ENCODE data around the gene ATN1. TPM values are rescaled to one million over a fixed set of nuclear protein-coding genes. Genes with fewer than 3 reads are reported as not detected.

ATN1 gene
- total RNA-seq, 2 experiments from 2014 or later: 33.9 to 34.6 TPM

DNA sequence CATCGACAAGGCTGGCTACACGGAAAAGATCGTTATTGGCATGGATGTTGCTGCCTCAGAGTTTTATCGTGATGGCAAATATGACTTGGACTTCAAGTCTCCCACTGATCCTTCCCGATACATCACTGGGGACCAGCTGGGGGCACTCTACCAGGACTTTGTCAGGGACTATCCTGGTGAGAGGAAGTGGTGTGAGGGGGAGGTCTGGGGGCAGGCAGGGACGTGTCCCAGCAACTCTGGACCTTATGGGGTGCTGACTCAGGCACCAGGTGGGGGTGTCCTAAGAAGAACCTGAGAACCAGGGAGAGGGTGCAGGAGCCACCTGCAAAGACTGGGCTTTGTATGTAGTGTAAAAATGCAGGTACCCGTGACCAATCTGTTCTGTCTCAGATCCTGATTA is 8.2 kb upstream of the ATN1 start:
- Mint-ChIP-seq H3K9me3 (no peaks in the 10 kb centered on the region), H3K27me3 (no peaks in the 10 kb centered on the region), H3K27ac (peak overlapping the region; percentile 22), H3K36me3 (ENCODE audit: low read depth) (peaks cover 72% of the 10 kb centered on the region), H3K4me1 (peaks cover 59% of the 10 kb centered on the region), H3K4me3 (no peak overlapping the region)
- DNase-seq: no peak
- POLR2A ChIA-PET: interaction anchor here (0.6 to 1.8 kb wide), 4 partner anchors 11 to 47 kb away, joined by 3 to 4 read pairs (median 4); partner anchors contain the start of genes C12orf57, RNU7-1 and SPSB2
- CTCF ChIA-PET: interaction anchor here (0.8 kb wide), 1 partner anchor 29 kb away, joined by 3 read pairs; no protein-coding TSS in a partner anchor

DNA sequence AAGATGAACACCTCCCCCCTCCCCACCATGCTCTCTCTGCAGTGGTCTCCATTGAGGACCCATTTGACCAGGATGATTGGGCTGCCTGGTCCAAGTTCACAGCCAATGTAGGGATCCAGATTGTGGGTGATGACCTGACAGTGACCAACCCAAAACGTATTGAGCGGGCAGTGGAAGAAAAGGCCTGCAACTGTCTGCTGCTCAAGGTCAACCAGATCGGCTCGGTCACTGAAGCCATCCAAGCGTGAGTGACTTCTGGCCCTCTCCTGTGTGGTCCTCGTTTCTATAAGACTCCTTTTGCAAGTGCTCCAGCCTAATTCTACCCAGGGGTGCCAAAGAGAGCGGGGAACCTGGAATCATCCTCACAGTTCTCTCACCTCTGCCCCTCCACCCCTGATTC is 6.2 kb upstream of the ATN1 start:
- POLR2A ChIA-PET: interaction anchor here (0.9 to 1.7 kb wide), 6 partner anchors 9 to 49 kb away, joined by 3 to 4 read pairs (median 4); partner anchors contain the start of genes C12orf57, PHB2 and RNU7-1
- CTCF ChIA-PET: interaction anchor here (1.2 to 2.1 kb wide), 3 partner anchors 16 to 52 kb away, joined by 3 to 5 read pairs (median 4); partner anchors contain the start of gene SPSB2
- peaks cover 55% of the 10 kb centered on the region for H3K4me1 Mint-ChIP-seq
- H3K27me3 Mint-ChIP-seq: no peaks in the 10 kb centered on the region
- peaks cover 56% of the 10 kb centered on the region for H3K36me3 Mint-ChIP-seq (ENCODE audit: low read depth)
- no peak overlapping the region for H3K4me3 Mint-ChIP-seq
- no peaks in the 10 kb centered on the region for H3K9me3 Mint-ChIP-seq
- DNase-seq: no peak
- peak overlapping the region; percentile 34 for H3K27ac Mint-ChIP-seq

DNA sequence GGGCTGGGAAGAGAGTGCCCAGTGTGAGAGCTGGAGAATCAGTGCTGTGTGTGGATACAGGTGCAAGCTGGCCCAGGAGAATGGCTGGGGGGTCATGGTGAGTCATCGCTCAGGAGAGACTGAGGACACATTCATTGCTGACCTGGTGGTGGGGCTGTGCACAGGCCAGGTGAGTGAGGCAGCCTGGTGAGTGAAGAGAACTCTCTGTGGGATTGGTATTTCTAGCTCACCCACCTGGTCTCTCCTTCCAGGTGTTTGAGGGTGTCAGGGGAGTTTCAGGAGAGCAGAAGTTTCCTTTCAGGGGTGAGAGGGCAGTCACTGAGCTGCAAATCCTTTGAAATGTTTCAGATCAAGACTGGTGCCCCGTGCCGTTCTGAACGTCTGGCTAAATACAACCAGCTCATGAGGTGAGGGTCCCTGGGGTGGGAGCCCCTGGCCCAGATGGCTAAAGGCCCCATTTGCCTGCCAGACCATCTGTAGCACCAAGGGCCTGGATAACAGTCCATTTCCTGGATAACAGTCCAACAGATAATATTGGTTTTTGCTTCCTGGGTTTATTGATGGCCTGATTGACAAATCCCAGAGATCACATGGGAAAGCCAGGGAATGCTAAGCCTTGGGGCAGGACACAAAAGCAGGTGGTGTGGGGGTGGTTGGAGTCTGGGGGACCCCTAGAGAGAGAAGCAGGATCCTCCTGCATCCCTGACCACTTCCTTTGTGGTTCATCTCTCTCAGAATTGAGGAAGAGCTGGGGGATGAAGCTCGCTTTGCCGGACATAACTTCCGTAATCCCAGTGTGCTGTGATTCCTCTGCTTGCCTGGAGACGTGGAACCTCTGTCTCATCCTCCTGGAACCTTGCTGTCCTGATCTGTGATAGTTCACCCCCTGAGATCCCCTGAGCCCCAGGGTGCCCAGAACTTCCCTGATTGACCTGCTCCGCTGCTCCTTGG is 5.5 kb upstream of the ATN1 start:
- Mint-ChIP-seq H3K9me3 (no peaks in the 10 kb centered on the region), H3K4me3 (no peak overlapping the region), H3K27me3 (no peaks in the 10 kb centered on the region), H3K36me3 (ENCODE audit: low read depth) (peaks cover 48% of the 10 kb centered on the region), H3K4me1 (peaks cover 57% of the 10 kb centered on the region), H3K27ac (peak overlapping the region; percentile 34)
- ChIA-PET POLR2A (interaction anchor here (0.7 to 19.4 kb wide), 6 partner anchors 10 to 48 kb away, joined by 3 to 295 read pairs (median 4); partner anchors contain the start of genes C12orf57, PHB2, PTPN6 and RNU7-1), CTCF (interaction anchor here (1.2 to 4.7 kb wide), 3 partner anchors 8 to 53 kb away, joined by 3 to 20 read pairs (median 5); partner anchors contain the start of genes ENO2 and SPSB2)
- no peak for DNase-seq

DNA sequence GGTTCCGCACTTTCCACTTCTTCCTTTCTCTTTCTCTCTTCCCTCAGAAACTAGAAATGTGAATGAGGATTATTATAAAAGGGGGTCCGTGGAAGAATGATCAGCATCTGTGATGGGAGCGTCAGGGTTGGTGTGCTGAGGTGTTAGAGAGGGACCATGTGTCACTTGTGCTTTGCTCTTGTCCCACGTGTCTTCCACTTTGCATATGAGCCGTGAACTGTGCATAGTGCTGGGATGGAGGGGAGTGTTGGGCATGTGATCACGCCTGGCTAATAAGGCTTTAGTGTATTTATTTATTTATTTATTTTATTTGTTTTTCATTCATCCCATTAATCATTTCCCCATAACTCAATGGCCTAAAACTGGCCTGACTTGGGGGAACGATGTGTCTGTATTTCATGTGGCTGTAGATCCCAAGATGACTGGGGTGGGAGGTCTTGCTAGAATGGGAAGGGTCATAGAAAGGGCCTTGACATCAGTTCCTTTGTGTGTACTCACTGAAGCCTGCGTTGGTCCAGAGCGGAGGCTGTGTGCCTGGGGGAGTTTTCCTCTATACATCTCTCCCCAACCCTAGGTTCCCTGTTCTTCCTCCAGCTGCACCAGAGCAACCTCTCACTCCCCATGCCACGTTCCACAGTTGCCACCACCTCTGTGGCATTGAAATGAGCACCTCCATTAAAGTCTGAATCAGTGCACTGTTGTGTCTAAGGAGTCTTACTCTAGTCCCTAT is 4.6 kb upstream of the ATN1 start:
- Mint-ChIP-seq H3K36me3 (ENCODE audit: low read depth) (peaks cover 42% of the 10 kb centered on the region), H3K4me1 (peaks cover 53% of the 10 kb centered on the region), H3K9me3 (no peaks in the 10 kb centered on the region), H3K27me3 (no peaks in the 10 kb centered on the region), H3K27ac (peak overlapping the region; percentile 9), H3K4me3 (no peak overlapping the region)
- CTCF ChIA-PET: interaction anchor here (1.1 to 4.7 kb wide), 12 partner anchors 9 to 53 kb away, joined by 4 to 28 read pairs (median 14); partner anchors contain the start of genes C12orf57, ENO2, LRRC23 and PTPN6
- POLR2A ChIA-PET: interaction anchor here (0.8 to 19.4 kb wide), 9 partner anchors 9 to 185 kb away, joined by 3 to 295 read pairs (median 3); partner anchors contain the start of genes C12orf57, LPCAT3, PTPN6 and RNU7-1
- no peak for DNase-seq

DNA sequence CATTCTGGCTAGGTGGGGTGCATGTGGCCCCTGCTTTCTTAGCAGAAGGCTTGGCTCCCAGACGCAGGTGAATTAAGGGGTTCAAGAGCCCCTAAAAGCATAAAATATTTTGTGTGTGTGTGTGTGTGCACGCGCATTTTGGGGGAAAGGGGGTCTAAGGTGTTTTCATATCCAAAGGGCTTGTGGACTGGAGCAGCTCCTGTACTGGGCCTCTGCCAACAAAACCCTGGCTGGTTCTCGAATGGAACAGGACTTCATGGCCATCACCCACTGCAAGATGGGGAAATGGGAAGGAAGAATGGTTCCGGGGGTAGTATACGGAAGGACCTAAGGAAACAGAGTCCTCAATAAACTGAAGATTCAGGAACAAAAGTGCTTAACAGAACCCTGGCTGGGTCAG is 3.9 kb upstream of the ATN1 start:
- ChIA-PET POLR2A (interaction anchor here (0.8 to 19.4 kb wide), 10 partner anchors 12 to 184 kb away, joined by 3 to 295 read pairs (median 3); partner anchors contain the start of genes C12orf57, LPCAT3, PTPN6 and RNU7-1), CTCF (interaction anchor here (0.6 to 4.7 kb wide), 15 partner anchors 9 to 184 kb away, joined by 3 to 28 read pairs (median 12); partner anchors contain the start of genes C12orf57, ENO2, LRRC23 and PTPN6)
- no peak for DNase-seq
- H3K4me1 Mint-ChIP-seq: peaks cover 57% of the 10 kb centered on the region
- H3K27ac Mint-ChIP-seq: peak overlapping the region; percentile 45
- H3K36me3 Mint-ChIP-seq (ENCODE audit: low read depth): peaks cover 45% of the 10 kb centered on the region
- H3K27me3 Mint-ChIP-seq: no peaks in the 10 kb centered on the region
- no peak overlapping the region for H3K4me3 Mint-ChIP-seq
- no peaks in the 10 kb centered on the region for H3K9me3 Mint-ChIP-seq

DNA sequence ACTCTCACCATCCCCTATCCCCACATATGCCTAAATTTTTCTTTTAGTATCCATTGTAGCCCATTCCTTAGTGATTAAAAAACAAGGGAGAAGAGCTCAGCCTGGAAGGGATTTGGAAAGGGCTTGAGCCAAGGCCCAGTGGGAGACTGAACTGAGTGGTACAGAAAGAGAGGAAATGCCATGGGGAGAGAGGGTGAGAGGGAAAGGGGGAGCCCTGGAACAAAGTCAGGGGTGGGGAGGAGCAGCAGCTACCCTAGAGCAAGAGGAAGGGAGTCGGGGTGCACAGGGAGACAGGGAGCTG is 2.6 kb upstream of the ATN1 start:
- peaks cover 32% of the 10 kb centered on the region for H3K36me3 Mint-ChIP-seq (ENCODE audit: low read depth)
- CTCF ChIA-PET: interaction anchor here (0.5 to 4.7 kb wide), 21 partner anchors 9 to 244 kb away, joined by 3 to 28 read pairs (median 10); partner anchors contain the start of genes C12orf57, C1RL, ENO2 and LPCAT3
- H3K9me3 Mint-ChIP-seq: no peaks in the 10 kb centered on the region
- DNase-seq: no peak
- peak overlapping the region; percentile 5 for H3K4me3 Mint-ChIP-seq
- POLR2A ChIA-PET: interaction anchor here (0.6 to 19.4 kb wide), 12 partner anchors 9 to 187 kb away, joined by 3 to 295 read pairs (median 7); partner anchors contain the start of genes C12orf57, PTPN6, RNU7-1 and SPSB2
- H3K4me1 Mint-ChIP-seq: peaks cover 58% of the 10 kb centered on the region
- no peaks in the 10 kb centered on the region for H3K27me3 Mint-ChIP-seq
- H3K27ac Mint-ChIP-seq: peak overlapping the region; percentile 31

DNA sequence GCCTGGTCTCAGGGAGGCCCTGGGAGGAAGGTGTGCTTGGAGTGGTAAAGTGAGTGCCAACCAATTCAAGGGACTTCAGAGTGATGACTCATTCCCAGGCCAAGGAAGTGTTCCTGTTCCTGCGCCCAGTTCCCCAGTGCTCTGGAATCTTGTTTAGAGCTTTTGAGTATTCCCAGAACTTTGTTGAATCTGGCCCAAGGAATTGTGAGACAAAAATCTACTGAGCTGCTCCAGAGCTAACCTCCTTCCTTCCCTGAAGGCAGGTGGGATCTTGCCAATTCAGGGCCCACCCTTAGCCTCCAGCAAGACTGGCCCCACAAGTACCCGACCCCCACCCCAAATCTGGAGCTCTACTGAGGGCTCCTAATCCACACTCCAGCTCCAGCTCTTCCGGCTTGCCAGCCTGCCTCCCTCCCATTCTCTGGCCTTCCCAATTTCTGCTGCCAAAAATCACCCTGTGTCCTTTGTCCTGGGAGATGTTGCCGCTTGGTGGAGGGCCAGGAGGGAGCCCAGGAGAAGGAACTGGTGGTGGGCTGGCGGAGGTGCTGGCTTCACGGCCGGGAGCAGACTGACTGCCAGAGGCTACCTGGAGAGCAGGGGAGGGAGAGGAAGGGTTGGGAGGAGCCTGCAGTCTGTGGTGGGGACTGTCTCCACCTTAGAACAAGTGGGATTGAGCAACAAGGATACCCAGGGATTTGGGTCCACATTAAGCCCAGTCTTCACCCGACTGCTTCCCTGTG is 2.0 kb upstream of the ATN1 start:
- H3K27me3 Mint-ChIP-seq: no peaks in the 10 kb centered on the region
- DNase-seq: no peak
- ChIA-PET CTCF (interaction anchor here (1.0 to 4.7 kb wide), 21 partner anchors 9 to 219 kb away, joined by 3 to 28 read pairs (median 10); partner anchors contain the start of genes C12orf57, C1RL, ENO2 and LPCAT3), POLR2A (interaction anchor here (0.6 to 19.4 kb wide), 14 partner anchors 9 to 433 kb away, joined by 3 to 295 read pairs (median 6); partner anchors contain the start of genes C12orf57, MRPL51, PTPN6 and RNU7-1)
- no peaks in the 10 kb centered on the region for H3K9me3 Mint-ChIP-seq
- peak overlapping the region; percentile 31 for H3K27ac Mint-ChIP-seq
- H3K4me1 Mint-ChIP-seq: peaks cover 60% of the 10 kb centered on the region
- H3K36me3 Mint-ChIP-seq (ENCODE audit: low read depth): peaks cover 32% of the 10 kb centered on the region
- H3K4me3 Mint-ChIP-seq: peak overlapping the region; percentile 50

DNA sequence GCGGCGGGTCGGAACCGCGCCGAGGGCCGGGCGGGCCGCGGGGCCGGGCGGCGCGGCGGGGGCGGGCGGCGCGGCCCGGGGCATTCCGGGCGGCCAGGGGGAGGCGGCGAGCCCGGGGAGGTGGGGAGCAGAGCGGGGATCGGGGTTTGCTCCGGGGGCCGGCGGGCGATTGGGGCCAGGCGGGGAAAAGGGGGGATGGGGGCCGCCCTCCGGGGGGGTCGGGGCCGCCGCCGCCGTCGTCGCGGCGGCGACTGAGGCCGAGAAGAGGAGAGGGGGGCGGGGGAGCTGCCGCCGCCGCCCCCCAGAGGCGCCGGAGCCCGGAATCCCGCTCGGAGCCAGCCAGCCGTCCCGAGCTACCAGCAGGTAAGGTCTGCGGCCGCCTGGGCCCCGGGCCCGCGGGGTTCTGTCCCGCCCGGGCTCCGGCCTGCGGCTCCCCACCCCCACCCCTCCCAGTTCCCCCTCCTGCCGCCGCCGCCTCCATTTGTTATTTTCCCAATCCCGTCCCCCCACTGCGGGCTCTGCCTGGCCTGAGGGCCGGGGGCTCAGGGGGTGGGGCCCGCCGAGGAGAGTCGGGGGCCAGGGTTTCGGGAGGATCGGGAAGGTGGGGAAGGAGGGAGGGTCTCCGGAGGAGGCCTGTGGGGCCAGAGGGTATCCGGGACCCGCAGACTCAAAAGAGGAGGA is 403 bp downstream of the ATN1 start:
- Mint-ChIP-seq H3K4me3 (peak overlapping the region; percentile 78), H3K27me3 (no peaks in the 10 kb centered on the region), H3K4me1 (peaks cover 69% of the 10 kb centered on the region), H3K36me3 (ENCODE audit: low read depth) (peaks cover 18% of the 10 kb centered on the region), H3K9me3 (no peaks in the 10 kb centered on the region), H3K27ac (peak overlapping the region; percentile 78)
- no peak for DNase-seq
- ChIA-PET CTCF (interaction anchor here (0.5 to 4.7 kb wide), 3 partner anchors 9 to 59 kb away, joined by 3 to 27 read pairs (median 4); partner anchors contain the start of gene SPSB2), POLR2A (interaction anchor here (0.6 to 19.4 kb wide), 7 partner anchors 8 to 59 kb away, joined by 3 to 295 read pairs (median 7); partner anchors contain the start of genes C12orf57, PTPN6, RNU7-1 and SPSB2)

DNA sequence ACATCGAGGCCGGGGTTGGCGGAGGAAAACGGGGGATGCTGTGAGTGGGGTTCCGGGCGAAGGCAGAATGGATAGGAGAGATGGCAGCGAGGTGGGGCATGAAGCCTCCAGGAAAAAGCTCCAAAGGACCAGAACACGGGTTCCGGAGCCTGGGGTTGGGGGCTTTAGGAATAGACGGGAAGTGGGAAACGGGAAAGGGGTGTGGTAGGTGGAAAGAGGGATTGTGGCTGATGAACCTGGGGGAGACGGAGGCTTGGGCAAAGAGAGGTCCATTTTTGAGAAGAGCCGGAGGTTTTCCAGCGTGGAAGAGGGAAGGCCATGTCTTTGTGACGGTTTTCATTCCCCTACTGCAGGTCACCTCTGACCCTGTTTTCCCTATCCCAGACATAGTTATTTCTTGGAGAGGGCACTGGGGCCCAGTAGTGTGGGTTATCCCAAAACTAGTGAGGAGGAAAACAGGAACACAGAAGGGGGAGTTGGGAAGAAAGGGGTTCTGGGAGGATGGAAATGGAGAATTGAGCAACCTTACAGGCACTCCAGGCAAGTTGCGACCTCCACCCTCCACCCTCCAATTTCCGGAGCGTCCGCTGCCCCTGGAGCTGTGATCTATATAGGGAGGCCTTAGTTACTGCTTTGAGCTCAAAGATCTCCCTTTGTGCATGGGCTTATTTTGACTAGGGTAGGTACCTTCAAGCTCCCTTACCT is 1.1 kb downstream of the ATN1 start:
- Mint-ChIP-seq H3K36me3 (ENCODE audit: low read depth) (peaks cover 16% of the 10 kb centered on the region), H3K4me3 (peak overlapping the region; percentile 78), H3K27ac (peak overlapping the region; percentile 78), H3K27me3 (no peaks in the 10 kb centered on the region), H3K4me1 (peaks cover 76% of the 10 kb centered on the region), H3K9me3 (no peaks in the 10 kb centered on the region)
- ChIA-PET CTCF (interaction anchor here (1.0 to 1.3 kb wide), 6 partner anchors 9 to 235 kb away, joined by 3 to 7 read pairs (median 3); partner anchors contain the start of genes C12orf57 and RNU7-1), POLR2A (interaction anchor here (1.1 to 19.4 kb wide), 7 partner anchors 7 to 60 kb away, joined by 3 to 295 read pairs (median 7); partner anchors contain the start of genes C12orf57, PTPN6, RNU7-1 and SPSB2)
- DNase-seq: no peak

All from activated CD4-positive, alpha-beta memory T cell treated with anti-CD3 and anti-CD28 coated beads, Interleukin-2, amount 10 ng/mL, durations not matched to agents 7 days and 5 days (primary cell).